Esophagus muscularis mucosa (tissue), 4 donors: ENCODE results near the gene SIKE1.

ENCODE experiments used
- CTCF ChIP-seq, 3 experiments: fragments of 200-600 bp in 2 of 3; fragments of 450-650 bp in 1 of 3; sonication (generic) in 2 of 3; IDR thresholded peaks; one replicate each; pipeline ENCODE4 v1.5.1; 2017 to 2019; ENCODE audit warnings: antibody characterized with exemption in 3 of 3, mild to moderate bottlenecking in 2 of 3, moderate library complexity in 1 of 3
- EP300 ChIP-seq: sonication (generic); formaldehyde crosslinking; IDR thresholded peaks from one replicate; pipeline ENCODE4 v1.6.1; 2017; ENCODE audit warnings: antibody characterized with exemption
- POLR2AphosphoS5 ChIP-seq, 2 donors: sonication (generic); formaldehyde crosslinking; IDR thresholded peaks; one replicate each; pipeline ENCODE4 v1.6.1; 2017; ENCODE audit warnings: antibody characterized with exemption in 2 of 2

GRCh38 chr1:114756949-114757454, 23.5 kb downstream of the SIKE1 start:
- TF ChIP-seq CTCF (IDR thresholded peaks at IDR 0.05) (no peak), POLR2AphosphoS5 (IDR thresholded peaks at IDR 0.05) (no peak), EP300 (no peak)
